ENCODE measurements around the gene SELENOO. TPM values are rescaled to one million over a fixed set of nuclear protein-coding genes. Genes with fewer than 3 reads are reported as not detected.

SELENOO gene
- total and polyA plus RNA-seq, 2 donors (not counting 1 experiment from before 2014, with no cell fraction given): 62.1 to 74.6 TPM

GRCh38 chr22:50177537-50178470 lies 23.0 kb upstream of the SELENOO start:
- Histone ChIP-seq H3K27me3 (replicated peaks in 1 of 4; ENCODE audit: control extremely low read depth in 1 of 4, control insufficient read depth in 3 of 4, insufficient read depth in 4 of 4, low read length in 3 of 4) (peaks cover 0 to 3% (median 0%) of the 10 kb centered on the region in 4 experiments), H3K4me3 (ENCODE audit: control extremely low read depth in 1 of 5, extremely low read depth in 1 of 5, insufficient read depth in 1 of 5, low read depth in 2 of 5, low read length in 4 of 5) (no peak overlapping the region), H4K20me1 (ENCODE audit: control insufficient read depth, insufficient read depth, low read length, poor library complexity, severe bottlenecking) (no peaks in the 10 kb centered on the region), H3K4me1 (ENCODE audit: control insufficient read depth in 2 of 2, insufficient read depth in 2 of 2, low read length in 2 of 2) (peaks cover 27 to 35% of the 10 kb centered on the region in 2 donors), H3K9ac (ENCODE audit: low read length) (no peak overlapping the region), H3K36me3 (replicated peaks in 1 of 2; ENCODE audit: control extremely low read depth in 1 of 2, control insufficient read depth in 1 of 2, extremely low read depth in 1 of 2, insufficient read depth in 2 of 2, low read length in 1 of 2) (no peaks in the 10 kb centered on the region), H3K79me2 (ENCODE audit: control insufficient read depth, insufficient read depth, low read length) (no peaks in the 10 kb centered on the region), H2AFZ (ENCODE audit: insufficient read depth, low read depth, low read length, poor library complexity, severe bottlenecking) (no peak overlapping the region), H3K27ac (ENCODE audit: low read length in 2 of 2) (no peak overlapping the region), H3K4me2 (replicated peaks; ENCODE audit: low read depth, low read length, poor library complexity, severe bottlenecking) (no peak overlapping the region), H3K9me3 (ENCODE audit: control extremely low read depth in 1 of 3, control insufficient read depth in 2 of 3, insufficient read depth in 1 of 3, low read length in 2 of 3) (peaks cover 0 to 5% (median 0%) of the 10 kb centered on the region in 3 donors)
- CTCF ChIA-PET: no interaction called here
- peaks cover 13% of the 10 kb centered on the region for H3K27me3 Mint-ChIP-seq
- POLR2A ChIA-PET: interaction anchor here (1.1 to 8.0 kb wide), 2 partner anchors 13 to 193 kb away, joined by 4 to 54 read pairs; no protein-coding TSS in a partner anchor
- H3K9me3 Mint-ChIP-seq (ENCODE audit: insufficient read depth): no peaks in the 10 kb centered on the region
- no peak overlapping the region for H3K4me3 Mint-ChIP-seq
- DNase-seq (no peak), ATAC-seq (ENCODE audit: low read depth) (no peak)
- WGBS (ENCODE audit: insufficient coverage): 95% methylated on average over 83 of the region's 98 CpGs
- intact Hi-C loops (cut with micrococcal nuclease): no loop called here
- H3K4me1 Mint-ChIP-seq: peaks cover 30% of the 10 kb centered on the region
- peak overlapping the region; percentile 10 for H3K27ac Mint-ChIP-seq
- TF ChIP-seq CTCF (IDR thresholded peaks at IDR 0.05): no peak
- no peak for TF ChIP-seq EZH2 (IDR thresholded peaks at IDR 0.05; ENCODE audit: borderline replicate concordance, insufficient read depth, low read depth, low read length, poor library complexity, severe bottlenecking)

GRCh38 chr22:50178471-50178864 lies 22.3 kb upstream of the SELENOO start:
- ATAC-seq (ENCODE audit: low read depth) (no peak), DNase-seq (no peak)
- no peaks in the 10 kb centered on the region for H3K79me2 ChIP-seq (ENCODE audit: control insufficient read depth, insufficient read depth, low read length)
- H3K27me3 ChIP-seq (replicated peaks in 1 of 4; ENCODE audit: control extremely low read depth in 1 of 4, control insufficient read depth in 3 of 4, insufficient read depth in 4 of 4, low read length in 3 of 4): peaks cover 0 to 9% (median 0%) of the 10 kb centered on the region in 4 experiments
- no peak overlapping the region for H3K4me3 Mint-ChIP-seq
- peaks cover 22 to 28% of the 10 kb centered on the region in 2 donors for H3K4me1 ChIP-seq (ENCODE audit: control insufficient read depth in 2 of 2, insufficient read depth in 2 of 2, low read length in 2 of 2)
- H3K9ac ChIP-seq (ENCODE audit: low read length): no peak overlapping the region
- H3K4me3 ChIP-seq (ENCODE audit: control extremely low read depth in 1 of 5, extremely low read depth in 1 of 5, insufficient read depth in 1 of 5, low read depth in 2 of 5, low read length in 4 of 5): no peak overlapping the region
- ChIA-PET CTCF (no interaction called here), POLR2A (no interaction called here)
- no peak for TF ChIP-seq CTCF (IDR thresholded peaks at IDR 0.05)
- no peak for TF ChIP-seq EZH2 (IDR thresholded peaks at IDR 0.05; ENCODE audit: borderline replicate concordance, insufficient read depth, low read depth, low read length, poor library complexity, severe bottlenecking)
- peaks cover 13% of the 10 kb centered on the region for H3K27me3 Mint-ChIP-seq
- H3K4me1 Mint-ChIP-seq: peaks cover 25% of the 10 kb centered on the region
- H4K20me1 ChIP-seq (ENCODE audit: control insufficient read depth, insufficient read depth, low read length, poor library complexity, severe bottlenecking): no peaks in the 10 kb centered on the region
- no peak overlapping the region for H2AFZ ChIP-seq (ENCODE audit: insufficient read depth, low read depth, low read length, poor library complexity, severe bottlenecking)
- no peak overlapping the region for H3K4me2 ChIP-seq (replicated peaks; ENCODE audit: low read depth, low read length, poor library complexity, severe bottlenecking)
- 91% methylated on average over 22 of the region's 22 CpGs for WGBS (ENCODE audit: insufficient coverage)
- no peak overlapping the region for H3K27ac ChIP-seq (ENCODE audit: low read length in 2 of 2)
- H3K9me3 ChIP-seq (ENCODE audit: control extremely low read depth in 1 of 3, control insufficient read depth in 2 of 3, insufficient read depth in 1 of 3, low read length in 2 of 3): peaks cover 0 to 5% (median 0%) of the 10 kb centered on the region in 3 donors
- intact Hi-C loops (cut with micrococcal nuclease): no loop called here
- no peaks in the 10 kb centered on the region for H3K9me3 Mint-ChIP-seq (ENCODE audit: insufficient read depth)
- no peak overlapping the region for H3K27ac Mint-ChIP-seq
- H3K36me3 ChIP-seq (replicated peaks in 1 of 2; ENCODE audit: control extremely low read depth in 1 of 2, control insufficient read depth in 1 of 2, extremely low read depth in 1 of 2, insufficient read depth in 2 of 2, low read length in 1 of 2): no peaks in the 10 kb centered on the region
